Right lobe of liver (tissue), 4 donors: ENCODE data around the gene FGF14.

ENCODE experiments used
- POLR2A ChIP-seq: fragments of 450-650 bp; IDR thresholded peaks from one replicate; pipeline ENCODE4 v1.6.1; 2017; ENCODE audit warnings: antibody characterized with exemption, mild to moderate bottlenecking
- TF ChIP-seq, protein P1 (sequence below), 4 donors: fragments of 200-600 bp in 3 of 4; fragments of 450-650 bp in 1 of 4; IDR thresholded peaks; one replicate each; pipeline versions ENCODE4 v1.5.1 to v1.8.0; 2016 to 2022; ENCODE audit warnings: antibody characterized with exemption in 4 of 4, mild to moderate bottlenecking in 2 of 4
- donor health status: DM: no; HTN: no; CAD: no.
- donor health status: DM: no; HTN: no; CAD: no.
- donor health status: DM: no; HTN: yes; CAD: no.

GRCh38 chr13:102039264-102039663, 362.6 kb downstream of the FGF14 start:
- TF ChIP-seq, protein P1, sequence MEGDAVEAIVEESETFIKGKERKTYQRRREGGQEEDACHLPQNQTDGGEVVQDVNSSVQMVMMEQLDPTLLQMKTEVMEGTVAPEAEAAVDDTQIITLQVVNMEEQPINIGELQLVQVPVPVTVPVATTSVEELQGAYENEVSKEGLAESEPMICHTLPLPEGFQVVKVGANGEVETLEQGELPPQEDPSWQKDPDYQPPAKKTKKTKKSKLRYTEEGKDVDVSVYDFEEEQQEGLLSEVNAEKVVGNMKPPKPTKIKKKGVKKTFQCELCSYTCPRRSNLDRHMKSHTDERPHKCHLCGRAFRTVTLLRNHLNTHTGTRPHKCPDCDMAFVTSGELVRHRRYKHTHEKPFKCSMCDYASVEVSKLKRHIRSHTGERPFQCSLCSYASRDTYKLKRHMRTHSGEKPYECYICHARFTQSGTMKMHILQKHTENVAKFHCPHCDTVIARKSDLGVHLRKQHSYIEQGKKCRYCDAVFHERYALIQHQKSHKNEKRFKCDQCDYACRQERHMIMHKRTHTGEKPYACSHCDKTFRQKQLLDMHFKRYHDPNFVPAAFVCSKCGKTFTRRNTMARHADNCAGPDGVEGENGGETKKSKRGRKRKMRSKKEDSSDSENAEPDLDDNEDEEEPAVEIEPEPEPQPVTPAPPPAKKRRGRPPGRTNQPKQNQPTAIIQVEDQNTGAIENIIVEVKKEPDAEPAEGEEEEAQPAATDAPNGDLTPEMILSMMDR (IDR thresholded peaks at IDR 0.05), result no peak
- no peak for TF ChIP-seq POLR2A
